Measurements from ENCODE around the gene GJD3.
A peak's percentile ranks its signal among the peaks of the same experiment; 100 is the strongest.

The GJD3 gene

DNA sequence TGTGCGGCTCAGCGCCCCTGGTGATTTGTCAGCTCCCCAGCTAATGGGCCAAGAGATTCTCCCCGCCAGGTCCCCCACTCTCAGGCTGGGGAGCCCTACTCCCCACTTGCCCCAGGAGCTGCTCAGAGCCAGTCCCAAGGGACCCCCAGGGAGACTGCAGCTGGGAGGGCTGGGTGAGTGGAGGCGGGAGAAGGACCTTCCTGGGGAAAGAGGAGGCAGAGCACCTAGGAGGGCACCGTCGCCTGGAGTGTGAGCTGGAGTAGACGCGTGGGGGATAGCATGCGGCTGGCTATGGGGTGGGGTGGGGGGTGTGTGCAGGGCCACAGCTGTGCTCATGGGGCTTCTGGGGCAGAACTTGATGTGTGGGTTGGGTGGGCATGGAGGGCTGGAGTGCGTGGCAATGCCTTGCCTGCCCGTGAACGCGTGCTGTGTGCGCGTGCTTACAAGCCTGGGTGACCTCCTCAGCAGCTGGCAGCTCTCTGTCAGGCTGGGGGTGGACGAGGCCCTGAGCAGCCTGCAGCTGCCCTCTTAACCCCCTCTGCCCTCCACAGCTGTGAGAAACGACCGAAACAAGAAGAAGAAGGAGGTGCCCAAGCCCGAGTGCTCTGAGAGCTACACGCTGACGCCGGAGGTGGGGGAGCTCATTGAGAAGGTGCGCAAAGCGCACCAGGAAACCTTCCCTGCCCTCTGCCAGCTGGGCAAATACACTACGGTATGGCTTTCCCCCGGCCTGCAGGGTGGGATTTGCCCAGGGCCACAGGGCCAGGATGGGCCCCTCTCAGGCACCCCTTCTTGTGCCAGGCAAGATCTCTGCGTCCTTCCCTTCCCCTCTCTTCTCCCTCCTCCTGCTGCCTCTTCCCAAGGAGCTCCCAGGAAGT, 12.9 kb downstream of the GJD3 start:
- ATAC-seq: no peak
- no peak for DNase-seq

DNA sequence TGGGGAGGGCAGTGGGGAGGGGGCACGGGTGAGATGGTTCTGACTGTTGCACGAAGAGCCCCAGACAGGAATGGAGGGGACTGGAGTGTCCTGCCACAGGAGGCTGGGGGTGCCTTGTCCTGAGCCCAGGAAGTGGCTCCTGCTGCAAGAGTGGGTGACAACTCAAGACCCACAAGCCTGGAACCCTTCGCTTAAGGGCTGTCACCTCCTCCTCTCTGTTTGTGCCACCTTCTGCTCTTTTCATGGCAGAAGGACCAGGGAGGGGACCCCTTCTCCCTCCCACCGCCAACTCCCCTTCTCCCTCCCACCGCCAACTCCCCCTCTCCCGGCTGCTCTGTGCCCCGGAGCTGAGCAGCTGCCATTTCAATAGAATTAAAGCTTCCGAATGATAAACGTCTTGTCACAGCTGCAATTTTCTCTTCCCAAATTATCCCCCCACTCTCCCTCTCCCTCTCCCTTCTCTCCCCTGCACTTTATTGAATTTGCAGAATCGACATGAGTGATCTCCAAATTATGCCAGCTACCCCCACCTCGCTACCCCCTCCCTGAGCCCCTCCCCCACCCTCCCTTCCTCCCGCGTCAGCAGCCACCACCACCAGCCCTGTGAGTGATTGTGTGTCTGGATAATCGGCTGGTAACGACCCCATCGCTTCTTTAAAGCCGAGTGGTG, 13.7 kb downstream of the GJD3 start:
- no peak for DNase-seq

GRCh38 chr17:40349895-40350688, 14.4 kb downstream of the GJD3 start:
- DNase-seq: no peak
- ATAC-seq: no peak

More for the DNA sequence above, 13.7 kb downstream of the GJD3 start:
- ATAC-seq: no peak

GRCh38 chr17:40349477-40349894, 15.1 kb downstream of the GJD3 start:
- no peak for ATAC-seq
- DNase-seq: no peak

DNA sequence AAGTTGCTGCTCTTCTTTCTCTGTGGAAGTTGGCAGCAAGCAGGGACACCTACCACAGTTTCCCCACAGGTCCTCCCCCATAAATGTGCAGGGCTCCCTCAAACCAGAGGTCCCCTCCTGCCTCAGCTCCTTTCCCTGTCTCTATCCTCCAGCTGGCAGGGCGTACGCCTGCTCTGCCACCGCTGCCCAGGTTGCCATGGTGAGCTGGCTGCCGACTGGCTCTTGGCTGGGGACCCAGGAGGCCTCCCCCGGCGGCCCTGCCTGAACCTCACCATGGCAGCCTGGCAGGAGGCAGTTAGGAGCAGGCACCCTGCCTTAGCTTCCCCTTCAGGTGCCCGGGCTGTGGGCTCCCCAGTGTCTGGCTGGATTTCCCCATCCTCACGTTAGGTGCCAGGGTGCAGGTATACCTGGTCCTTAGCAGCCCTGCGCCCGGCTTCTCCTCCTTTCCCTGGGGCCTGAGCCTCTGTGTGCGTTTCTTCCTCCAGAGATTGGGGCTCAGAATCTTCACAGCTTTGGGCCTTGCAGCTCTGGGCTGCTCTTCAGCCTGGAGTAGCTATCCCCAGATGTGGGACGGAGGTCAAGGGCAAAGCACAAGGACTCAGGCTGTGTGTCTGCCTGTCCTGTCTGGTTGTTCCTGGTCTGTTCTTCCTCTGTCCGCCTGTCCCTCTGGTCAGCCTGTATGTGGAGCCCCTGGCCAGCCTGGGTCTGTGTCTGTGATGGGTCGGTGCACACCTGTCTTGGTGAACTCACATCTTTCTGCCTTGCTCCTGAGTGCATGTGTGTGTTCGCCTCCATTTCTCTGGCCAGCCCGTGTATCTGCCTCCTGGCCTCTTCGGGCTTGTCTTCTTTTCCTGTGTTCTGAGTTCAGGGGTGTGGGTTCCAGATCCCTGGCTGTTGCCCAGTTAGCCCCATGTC, 15.7 kb downstream of the GJD3 start:
- DNase-seq (no peak), ATAC-seq (no peak)

- no peak for DNase-seq
- no peak for ATAC-seq
These were observed 16.4 kb downstream of the GJD3 start for GRCh38 chr17:40348136-40348504.

- DNase-seq: no peak
- no peak for ATAC-seq
These were observed 17.0 kb downstream of the GJD3 start for GRCh38 chr17:40347319-40348135.

GRCh38 chr17:40346765-40347158, 17.8 kb downstream of the GJD3 start:
- ATAC-seq (no peak), DNase-seq (no peak)

DNA sequence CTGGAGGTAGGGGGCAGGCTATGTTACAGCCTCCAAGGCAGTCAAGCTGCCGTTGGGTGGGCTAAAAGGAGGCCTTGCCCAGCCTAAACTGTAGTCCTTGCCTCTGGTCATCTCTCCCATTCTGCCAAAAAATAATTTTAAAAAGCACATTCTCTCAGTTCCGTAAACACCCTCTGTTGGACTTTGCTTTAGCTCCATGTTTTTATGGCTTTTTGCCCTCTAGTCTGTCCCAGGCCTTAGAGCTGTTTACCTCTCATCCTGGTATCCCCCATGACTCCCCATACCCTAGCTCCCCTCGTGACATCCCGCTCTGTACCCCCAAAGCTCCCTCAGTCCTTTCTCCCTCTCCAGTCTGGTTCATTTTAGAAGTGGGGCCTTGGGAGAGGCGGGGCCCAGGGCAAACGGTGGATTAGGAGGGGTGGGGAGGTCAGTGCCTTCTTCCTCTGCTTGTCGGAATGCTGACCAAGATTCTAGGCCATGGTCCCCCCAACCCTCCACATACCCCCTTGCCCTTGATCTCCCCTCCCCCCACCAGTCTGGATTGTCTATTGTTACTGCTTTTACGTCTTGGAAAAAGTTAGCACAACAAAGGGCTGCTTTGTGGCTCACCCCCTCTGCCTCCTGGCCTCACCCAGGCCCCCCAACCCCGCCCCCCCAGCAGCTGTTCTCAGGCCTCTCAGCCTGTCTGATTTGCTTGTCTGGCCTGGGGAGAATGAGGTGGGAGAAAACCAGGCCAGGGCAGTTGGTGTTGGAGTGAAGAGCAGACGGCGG, 18.4 kb downstream of the GJD3 start:
- no peak for ATAC-seq
- DNase-seq: no peak

GRCh38 chr17:40345161-40345993, 19.2 kb downstream of the GJD3 start:
- DNase-seq: peak; percentile 49
- no peak for ATAC-seq

- no peak for DNase-seq
- no peak for ATAC-seq
These were observed 19.9 kb downstream of the GJD3 start for GRCh38 chr17:40344421-40345160.

GRCh38 chr17:40343219-40344119, 21.1 kb downstream of the GJD3 start:
- DNase-seq (peak; percentile 57), ATAC-seq (no peak)

GRCh38 chr17:40342504-40343218, 21.9 kb downstream of the GJD3 start:
- DNase-seq (no peak), ATAC-seq (no peak)

GRCh38 chr17:40341808-40342503, 22.6 kb downstream of the GJD3 start:
- ATAC-seq (no peak), DNase-seq (peak; percentile 51)

DNA sequence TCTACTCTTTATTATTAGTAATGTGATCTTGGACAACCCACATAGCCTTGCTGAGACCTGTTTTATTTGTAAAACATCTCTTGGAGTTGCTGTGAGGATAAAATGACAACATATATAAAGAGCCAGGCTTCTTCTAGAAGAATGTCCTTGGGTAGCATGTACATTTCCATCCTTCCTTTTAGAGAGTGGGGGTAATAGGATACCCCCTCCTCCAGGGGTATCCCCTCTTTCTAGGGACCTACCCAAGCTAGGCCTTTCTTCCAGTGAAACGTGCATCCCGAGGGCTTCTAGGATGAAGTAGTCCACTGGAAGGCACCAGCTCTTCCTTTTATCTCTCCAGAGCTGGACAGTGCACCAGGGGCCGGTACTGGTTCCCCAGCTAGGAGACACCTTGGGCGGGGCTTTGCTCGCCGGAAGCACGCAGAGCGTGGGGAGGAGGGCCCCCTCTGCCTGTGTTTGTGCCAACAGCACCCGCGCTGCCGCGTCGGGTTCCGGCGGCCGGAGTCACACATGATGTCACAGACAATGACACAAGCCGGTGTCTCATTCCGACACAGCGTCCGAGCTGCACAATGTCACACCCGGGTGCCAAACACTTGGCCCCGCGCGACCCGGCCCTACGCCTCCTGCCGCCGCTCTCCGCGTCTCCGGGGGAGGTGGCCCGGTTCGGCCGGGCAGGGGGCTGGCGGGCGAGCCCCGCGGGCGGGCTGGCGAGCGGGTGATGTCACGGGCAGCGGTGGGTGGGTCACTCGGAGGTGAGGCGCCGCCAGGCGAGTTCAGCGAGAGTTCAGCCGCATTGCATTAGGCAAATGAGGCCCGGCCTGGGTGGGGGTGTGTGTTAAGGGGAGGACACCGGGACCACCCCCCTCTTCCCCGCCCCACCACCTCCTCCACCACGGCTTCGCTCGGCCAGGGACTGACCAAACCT, 23.4 kb downstream of the GJD3 start:
- ATAC-seq: peak; percentile 85
- DNase-seq: peak; percentile 88

All from stimulated activated naive CD8-positive, alpha-beta T cell treated with anti-CD3 and anti-CD28 coated beads, Interleukin-15, Interleukin-2, amounts not matched to agents 100 U/mL and 50 U/mL, for 24 hours (primary cell).